HepG2 (cell line): ENCODE measurements around the gene TMEM170B. TPM values are rescaled to one million over a fixed set of nuclear protein-coding genes. Genes with fewer than 3 reads are reported as not detected.

ENCODE experiments used
- ARID2 ChIP-seq: sonication (generic); formaldehyde crosslinking; IDR thresholded peaks from 2 replicates; pipeline ENCODE4 v1.8.1; 2022; ENCODE audit warnings: mild to moderate bottlenecking, missing genetic modification reagents, borderline replicate concordance
- ATM ChIP-seq: fragments of 450-650 bp; IDR thresholded peaks from 2 replicates; pipeline ENCODE4 v1.7.1; 2017; ENCODE audit warnings: mild to moderate bottlenecking, borderline replicate concordance
- BORCS8-MEF2B ChIP-seq: sonication (generic); formaldehyde crosslinking; IDR thresholded peaks from 2 replicates; pipeline ENCODE4 v1.8.0; 2022; ENCODE audit warnings: mild to moderate bottlenecking, missing genetic modification reagents
- DNMT1 ChIP-seq: sonication (generic); formaldehyde crosslinking; IDR thresholded peaks from 2 replicates; pipeline ENCODE4 v1.5.1; 2020; ENCODE audit warnings: mild to moderate bottlenecking, missing genetic modification reagents
- EZH2 ChIP-seq: conservative IDR thresholded peaks from 2 replicates; pipeline ENCODE4 v1.6.1; 2012; ENCODE audit warnings: mild to moderate bottlenecking, low read depth, low read length, moderate library complexity
- GATAD2A ChIP-seq: IDR thresholded peaks from 2 replicates; pipeline ENCODE4 v1.6.1; 2016
- GFI1 ChIP-seq: sonication (generic); formaldehyde crosslinking; IDR thresholded peaks from 2 replicates; pipeline ENCODE4 v1.5.0; 2020; ENCODE audit warnings: missing genetic modification reagents, mild to moderate bottlenecking, borderline replicate concordance
- MAFK ChIP-seq, 2 experiments: IDR thresholded peaks in 1 of 2; conservative IDR thresholded peaks in 1 of 2; 2 replicates each; pipeline ENCODE4 v1.6.1; 2011; ENCODE audit warnings: improper control_type of control experiment in 2 of 2, low read length in 2 of 2
- MTA3 ChIP-seq: sonication (generic); formaldehyde crosslinking; IDR thresholded peaks from 2 replicates; pipeline ENCODE4 v1.4.0; 2020; ENCODE audit warnings: missing genetic modification reagents
- NR1H2 ChIP-seq: sonication (generic); formaldehyde crosslinking; IDR thresholded peaks from 2 replicates; pipeline ENCODE4 v1.8.1; 2022; ENCODE audit warnings: low read depth, missing genetic modification reagents, borderline replicate concordance
- PBX2 ChIP-seq: IDR thresholded peaks from 2 replicates; pipeline ENCODE4 v1.6.1; 2016; ENCODE audit warnings: control low read depth
- RARG ChIP-seq: sonication (generic); formaldehyde crosslinking; IDR thresholded peaks from 2 replicates; pipeline ENCODE4 v1.4.0; 2020; ENCODE audit warnings: low read depth, mild to moderate bottlenecking, missing genetic modification reagents
- RELA ChIP-seq: sonication (generic); formaldehyde crosslinking; IDR thresholded peaks from 2 replicates; pipeline ENCODE4 v1.4.0; 2020; ENCODE audit warnings: missing genetic modification reagents
- SMC3 ChIP-seq: IDR thresholded peaks from 2 replicates; pipeline ENCODE4 v1.6.1; 2011; ENCODE audit warnings: low read length, improper control_type of control experiment
- TEAD2 ChIP-seq: sonication (generic); formaldehyde crosslinking; IDR thresholded peaks from 2 replicates; pipeline ENCODE4 v1.9.0; 2021; ENCODE audit warnings: missing genetic modification reagents
- UBTF ChIP-seq: sonication (generic); formaldehyde crosslinking; IDR thresholded peaks from 2 replicates; pipeline ENCODE4 v1.4.0; 2020; ENCODE audit warnings: mild to moderate bottlenecking, missing genetic modification reagents
- ZMAT3 ChIP-seq: sonication (generic); formaldehyde crosslinking; conservative IDR thresholded peaks from 2 replicates; pipeline ENCODE4 v1.7.0; 2021; ENCODE audit warnings: missing genetic modification reagents
- ZMYM2 ChIP-seq: sonication (generic); formaldehyde crosslinking; IDR thresholded peaks from 2 replicates; pipeline ENCODE4 v1.8.0; 2022; ENCODE audit warnings: mild to moderate bottlenecking, missing genetic modification reagents
- ZNF609 ChIP-seq: sonication (generic); formaldehyde crosslinking; IDR thresholded peaks from 2 replicates; pipeline ENCODE4 v1.4.0; 2020; ENCODE audit warnings: mild to moderate bottlenecking, missing genetic modification reagents, borderline replicate concordance
- ZNF678 ChIP-seq: sonication (generic); formaldehyde crosslinking; IDR thresholded peaks from 2 replicates; pipeline ENCODE4 v1.4.0; 2020; ENCODE audit warnings: mild to moderate bottlenecking, missing genetic modification reagents
- ZNF878 ChIP-seq: sonication (generic); formaldehyde crosslinking; IDR thresholded peaks from 2 replicates; pipeline ENCODE4 v1.8.1; 2023; ENCODE audit warnings: mild to moderate bottlenecking, missing genetic modification reagents, moderate library complexity
- polyA plus RNA-seq, 8 experiments: library from polyadenylated mRNA; depleted of rRNA in 3 of 8; stranded (reverse) in 7 of 8; unstranded in 1 of 8; fragments of >200 nt; fragmentation: Illumina TruSeq in 4 of 8; extraction: Trizol in 4 of 8; gene quantifications; 2 replicates each; pipeline versions ENCODE4 v1.2.1 to v1.2.3, GENCODE V29; 2011 to 2016; ENCODE audit warnings: low read depth in 4 of 8, missing spikeins in 1 of 8, mixed read lengths in 1 of 8; ENCODE audit not compliant: insufficient read depth in 1 of 8
- total RNA-seq, 5 experiments: library from RNA; depleted of rRNA; stranded (reverse); fragments of >200 nt; fragmentation: Illumina TruSeq; extraction: Trizol; gene quantifications; 2 replicates each; pipeline ENCODE4 v1.2.3, GENCODE V29; 2016; ENCODE audit warnings: low read depth in 1 of 5

TMEM170B gene
- total and polyA plus RNA-seq, 2 of the 13 experiments (the other 11 are each of a cell fraction or from before 2014, with no cell fraction given): 3.3 to 9.4 TPM

GRCh38 chr6:11537229-11538051 lies at the start of gene TMEM170B (continued):
- TF ChIP-seq ZNF609 (CRISPR knock-in tag) (no peak), DNMT1 (CRISPR knock-in tag) (peak; percentile 93), PBX2 (CRISPR knock-in tag) (no peak), MTA3 (CRISPR knock-in tag) (no peak), GATAD2A (peak; percentile 76; the same call in 1 of the 2 replicates), RARG (CRISPR knock-in tag) (no peak), MAFK (conservative IDR thresholded peaks at IDR 0.05 in 1 of 2, IDR thresholded peaks at IDR 0.05 in 1 of 2; ENCODE audit: low read length in 2 of 2) (no peak), GFI1 (CRISPR knock-in tag) (peak; percentile 55; the same call in 1 of the 2 replicates), ZMYM2 (CRISPR knock-in tag) (peak; percentile 77; the same call in 1 of the 2 replicates), SMC3 (no peak), ZNF878 (CRISPR knock-in tag) (no peak), ARID2 (CRISPR knock-in tag) (0 out of 2 replicates have a peak, but pooled peaks have one; percentile 60), BORCS8-MEF2B (CRISPR knock-in tag) (peak; percentile 70), ZMAT3 (CRISPR knock-in tag) (peak; percentile 89), RELA (no peak), ATM (no peak), ZNF678 (CRISPR knock-in tag) (no peak; the same call in 1 of the 2 replicates), EZH2 (no peak), UBTF (CRISPR knock-in tag) (peak; percentile 77), TEAD2 (0 out of 2 replicates have a peak, but pooled peaks have one; percentile 26), NR1H2 (CRISPR knock-in tag) (0 out of 2 replicates have a peak, but pooled peaks have one; percentile 46)
